ENCODE data around the gene IL3RA. TPM values are rescaled to one million over a fixed set of nuclear protein-coding genes. Genes with fewer than 3 reads are reported as not detected.

The IL3RA gene
- total and polyA plus RNA-seq, 2 experiments from 2014 or later = 0.86 TPM; not detected in 1

GRCh38 chrX:1430451-1430850 lies 93.9 kb downstream of the IL3RA start:
- Histone ChIP-seq H3K27ac (ENCODE audit: low read depth) (no peak overlapping the region), H3K4me2 (no peak overlapping the region), H2AFZ (no peak overlapping the region), H3K27me3 (ENCODE audit: insufficient read depth) (no peaks in the 10 kb centered on the region), H3K4me3 (no peak overlapping the region), H3K36me3 (ENCODE audit: insufficient read depth) (peaks cover 14% of the 10 kb centered on the region), H3K9me2 (ENCODE audit: insufficient read depth) (no peaks in the 10 kb centered on the region), H4K20me1 (replicated peaks; ENCODE audit: insufficient read depth) (peaks cover 8% of the 10 kb centered on the region; the same call in 1 of the 2 replicates), H3K4me1 (ENCODE audit: insufficient read depth) (no peaks in the 10 kb centered on the region), H3K79me2 (replicated peaks; ENCODE audit: insufficient read depth) (no peaks in the 10 kb centered on the region), H3F3A (replicated peaks; ENCODE audit: low read depth) (no peaks in the 10 kb centered on the region)
- H3K9me3 Mint-ChIP-seq = peaks cover 31% of the 10 kb centered on the region
- no peak overlapping the region for H3K27ac Mint-ChIP-seq
- no peaks in the 10 kb centered on the region; the same call in 2 of the 3 replicates for H3K4me1 Mint-ChIP-seq
- H3K36me3 Mint-ChIP-seq (ENCODE audit: low read depth) = peaks cover 57% of the 10 kb centered on the region
- no peak for DNase-seq (ENCODE audit: low spot score)
- no peak for ATAC-seq
- no peak for TF ChIP-seq ZNF462 (CRISPR knock-in tag; IDR thresholded peaks at IDR 0.05)
- TF ChIP-seq NANOG (IDR thresholded peaks at IDR 0.05; ENCODE audit: borderline replicate concordance) = no peak
- no peak for TF ChIP-seq POLR2AphosphoS5 (IDR thresholded peaks at IDR 0.05; ENCODE audit: low read depth)
- no peak for TF ChIP-seq ZNF331 (CRISPR knock-in tag; IDR thresholded peaks at IDR 0.05; ENCODE audit: low read depth)
- H3K4me3 Mint-ChIP-seq = no peak overlapping the region
- peaks cover 1% of the 10 kb centered on the region for H3K27me3 Mint-ChIP-seq (ENCODE audit: insufficient read depth, low read depth, poor library complexity)

MicroRNAs within 50 kb of the gene (microRNA counts, 767-probe panel; counts per million panel counts)
- not detected for microRNA hsa-miR-3690

Small RNA genes lying within 50 kb of the gene (microRNA-seq; reads per million reads assigned to microRNA genes)
- not detected for gene MIR3690

Small RNA genes lying within 50 kb of the gene (small RNA-seq; reads per million reads assigned to genes)
- gene MIR3690 (ENCODE audit: low replicate concordance) (not detected), gene RNA5SP498 (ENCODE audit: low replicate concordance) (0.07 reads per million)

Other genes starting within 250 kb of the IL3RA start
- gene CRLF2, start 124.1 kb upstream of the IL3RA start, total RNA-seq (2014; rRNA removed; shearing (Covaris generic)) = not detected in 2 replicates
- not detected in 2 replicates for gene CRLF2, start 124.1 kb upstream of the IL3RA start, polyA plus RNA-seq (2016; fragmentation: Nextera tagmentation; extraction: Ambion mirVana)
- 2.7 and 4.5 TPM in 2 replicates for gene CSF2RA, start 68.0 kb upstream of the IL3RA start, total RNA-seq (2014; rRNA removed; shearing (Covaris generic))
- 1.7 and 4.2 TPM in 2 replicates for gene CSF2RA, start 68.0 kb upstream of the IL3RA start, polyA plus RNA-seq (2016; fragmentation: Nextera tagmentation; extraction: Ambion mirVana)
- gene SLC25A6, start 55.3 kb downstream of the IL3RA start, total RNA-seq (2014; rRNA removed; shearing (Covaris generic)) = 394 and 486 TPM in 2 replicates
- gene SLC25A6, start 55.3 kb downstream of the IL3RA start, polyA plus RNA-seq (2016; fragmentation: Nextera tagmentation; extraction: Ambion mirVana) = 358 TPM in 2 replicates
- 50.3 and 53.7 TPM in 2 replicates for gene ASMTL, start 116.1 kb downstream of the IL3RA start, total RNA-seq (2014; rRNA removed; shearing (Covaris generic))
- gene ASMTL, start 116.1 kb downstream of the IL3RA start, polyA plus RNA-seq (2016; fragmentation: Nextera tagmentation; extraction: Ambion mirVana) = 55.6 and 61.2 TPM in 2 replicates
- gene P2RY8, start 200.4 kb downstream of the IL3RA start, total RNA-seq (2014; rRNA removed; shearing (Covaris generic)) = 0.23 TPM in 1 of 2 replicates, not detected in the other
- gene P2RY8, start 200.4 kb downstream of the IL3RA start, polyA plus RNA-seq (2016; fragmentation: Nextera tagmentation; extraction: Ambion mirVana) = 0.23 and 0.24 TPM in 2 replicates